HG02970 (cell line): ENCODE measurements around the gene WDFY2.
"Not testable (repeated sequence)": the region's sequence is repeated elsewhere in the genome, so short reads cannot be mapped to it uniquely, and the experiment has no call there.

Experiments
- ATAC-seq: cut with Tn5 transposase; IDR thresholded peaks from one replicate; pipeline ENCODE4 v1.9.1; 2021; ENCODE audit warnings: mild to moderate bottlenecking, moderate library complexity, moderate number of reproducible peaks; ENCODE audit not compliant: unreplicated experiment, low FRiP score

The WDFY2 gene

GRCh38 chr13:51688937-51689662 lies 104.8 kb downstream of the WDFY2 start:
- no peak for ATAC-seq

- ATAC-seq = no peak
Measured at GRCh38 chr13:51689663-51689996, 105.4 kb downstream of the WDFY2 start.

- not testable (repeated sequence) for ATAC-seq
Measured at GRCh38 chr13:51695677-51696076, 111.4 kb downstream of the WDFY2 start.

- no peak for ATAC-seq
Measured at GRCh38 chr13:51697181-51697580, 112.9 kb downstream of the WDFY2 start.

GRCh38 chr13:51697855-51698254 lies 113.6 kb downstream of the WDFY2 start:
- no peak for ATAC-seq

GRCh38 chr13:51698352-51698751 lies 114.1 kb downstream of the WDFY2 start:
- ATAC-seq = no peak

GRCh38 chr13:51704399-51705313 lies 120.4 kb downstream of the WDFY2 start:
- ATAC-seq = no peak

GRCh38 chr13:51707461-51707860 lies 123.2 kb downstream of the WDFY2 start:
- ATAC-seq = no peak

- no peak for ATAC-seq
Measured at GRCh38 chr13:51713807-51714206, 129.5 kb downstream of the WDFY2 start.

- ATAC-seq = no peak
Measured at GRCh38 chr13:51714663-51715168, 130.5 kb downstream of the WDFY2 start.

- ATAC-seq = no peak
Measured at GRCh38 chr13:51715613-51716012, 131.4 kb downstream of the WDFY2 start.

- no peak for ATAC-seq
Measured at GRCh38 chr13:51717786-51718398, 133.6 kb downstream of the WDFY2 start.

GRCh38 chr13:51719394-51719793 lies 135.1 kb downstream of the WDFY2 start:
- ATAC-seq = no peak

- no peak for ATAC-seq
Measured at GRCh38 chr13:51721496-51721895, 137.2 kb downstream of the WDFY2 start.

- ATAC-seq = no peak
Measured at GRCh38 chr13:51723529-51723928, 139.3 kb downstream of the WDFY2 start.

GRCh38 chr13:51724721-51725120 lies 140.5 kb downstream of the WDFY2 start:
- ATAC-seq = no peak

- ATAC-seq = no peak
Measured at GRCh38 chr13:51726446-51727193, 142.4 kb downstream of the WDFY2 start.

GRCh38 chr13:51727634-51728274 lies 143.5 kb downstream of the WDFY2 start:
- ATAC-seq = no peak

GRCh38 chr13:51728275-51728673 lies 144.0 kb downstream of the WDFY2 start:
- ATAC-seq = no peak

- ATAC-seq = no peak
Measured at GRCh38 chr13:51728972-51729371, 144.7 kb downstream of the WDFY2 start.
